ENCODE measurements around the gene POLD3.
A peak's percentile ranks its signal among the peaks of the same experiment; 100 is the strongest.

POLD3 gene, protein sequence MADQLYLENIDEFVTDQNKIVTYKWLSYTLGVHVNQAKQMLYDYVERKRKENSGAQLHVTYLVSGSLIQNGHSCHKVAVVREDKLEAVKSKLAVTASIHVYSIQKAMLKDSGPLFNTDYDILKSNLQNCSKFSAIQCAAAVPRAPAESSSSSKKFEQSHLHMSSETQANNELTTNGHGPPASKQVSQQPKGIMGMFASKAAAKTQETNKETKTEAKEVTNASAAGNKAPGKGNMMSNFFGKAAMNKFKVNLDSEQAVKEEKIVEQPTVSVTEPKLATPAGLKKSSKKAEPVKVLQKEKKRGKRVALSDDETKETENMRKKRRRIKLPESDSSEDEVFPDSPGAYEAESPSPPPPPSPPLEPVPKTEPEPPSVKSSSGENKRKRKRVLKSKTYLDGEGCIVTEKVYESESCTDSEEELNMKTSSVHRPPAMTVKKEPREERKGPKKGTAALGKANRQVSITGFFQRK

DNA sequence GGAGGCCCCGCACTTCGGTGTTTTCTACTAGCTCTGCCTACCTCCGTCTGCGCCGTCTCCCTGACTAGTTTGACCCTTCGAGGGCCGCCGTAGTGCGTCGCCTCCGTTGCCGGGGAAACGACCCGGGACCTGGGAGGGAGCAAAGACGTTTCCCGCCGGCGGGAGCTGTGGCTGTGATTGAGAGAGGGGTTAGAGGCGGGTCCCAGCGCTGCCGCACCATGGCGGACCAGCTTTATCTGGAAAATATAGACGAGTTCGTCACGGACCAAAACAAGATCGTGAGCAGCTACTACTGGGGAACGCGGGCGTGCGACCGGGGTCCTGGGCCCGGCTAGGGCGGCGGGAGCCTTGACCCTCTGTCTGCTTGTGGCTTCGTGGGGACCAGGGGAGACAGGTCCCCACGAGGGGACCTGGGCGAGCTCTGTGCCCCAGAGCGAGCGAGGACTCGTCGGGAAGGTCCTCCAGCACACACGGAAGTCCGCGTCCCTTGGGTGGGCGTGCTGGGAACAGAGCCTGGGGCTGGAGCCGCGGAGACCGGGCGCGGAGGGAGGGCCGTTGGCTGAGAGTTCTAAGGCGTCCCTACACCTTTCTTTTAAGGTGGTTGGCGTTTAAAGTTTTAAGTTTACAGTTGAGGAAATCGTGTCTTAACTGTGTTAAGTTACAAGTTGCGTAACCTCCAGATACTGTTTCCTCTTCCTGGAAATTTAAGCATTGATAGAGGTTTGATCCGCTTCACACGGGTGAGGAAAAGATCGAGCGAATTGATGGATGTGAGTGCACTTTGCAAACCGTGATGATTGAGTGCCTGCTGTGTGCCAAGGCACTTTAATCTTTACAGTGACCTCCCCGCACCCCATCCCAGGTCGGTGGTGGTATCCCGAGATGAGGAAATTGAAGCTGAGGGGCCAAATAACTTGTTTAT is at the start of gene POLD3:
Gene POLD3 (plus strand): TSS at position 142 of the 922 bp plus-strand sequence. CDS start 77 bp downstream, at position 219.
- DNase-seq (ENCODE audit: low read depth in 2 of 2): peak; percentile 87 to 94

DNA sequence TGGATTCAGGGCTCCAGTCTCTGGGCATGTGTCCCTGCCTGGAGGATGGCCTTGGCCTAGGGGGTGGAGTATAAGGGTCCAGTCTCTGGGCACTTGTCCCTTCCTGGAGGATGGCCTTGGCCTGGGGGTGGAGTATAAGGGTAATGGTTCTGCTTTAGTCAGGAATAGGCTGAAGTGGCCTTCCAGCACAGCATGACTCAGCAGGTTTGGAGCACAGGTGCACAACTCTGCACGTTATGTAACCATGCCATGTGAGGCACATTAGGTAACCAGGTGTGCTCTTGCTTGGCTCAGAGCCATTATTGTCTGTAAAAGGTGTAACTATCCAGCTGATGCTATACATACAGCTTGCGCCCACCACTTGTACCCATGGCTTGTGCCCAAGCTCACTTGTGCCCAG is 48.4 kb upstream of the POLD3 start:
- DNase-seq (ENCODE audit: low read depth in 2 of 2): no peak

DNA sequence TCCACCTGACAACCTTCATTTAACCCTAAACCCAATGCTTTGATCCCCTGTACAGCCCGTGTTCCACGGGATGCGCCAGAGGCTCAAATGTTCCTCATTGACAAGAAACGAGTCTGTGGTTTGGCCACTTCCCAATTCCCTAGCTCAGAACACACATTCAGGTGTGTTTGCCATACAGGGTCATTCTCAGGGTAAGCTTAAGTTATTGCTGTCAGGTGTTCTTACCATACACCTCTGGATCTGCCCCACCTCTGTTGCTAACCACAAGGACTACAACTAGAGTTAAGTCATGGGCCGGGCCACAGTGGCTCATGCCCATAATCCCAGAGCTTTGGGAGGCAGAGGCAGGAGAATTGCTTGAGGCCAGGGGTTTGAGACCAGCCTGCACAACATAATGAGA is 45.6 kb upstream of the POLD3 start:
- DNase-seq (ENCODE audit: low read depth in 2 of 2): no peak

DNA sequence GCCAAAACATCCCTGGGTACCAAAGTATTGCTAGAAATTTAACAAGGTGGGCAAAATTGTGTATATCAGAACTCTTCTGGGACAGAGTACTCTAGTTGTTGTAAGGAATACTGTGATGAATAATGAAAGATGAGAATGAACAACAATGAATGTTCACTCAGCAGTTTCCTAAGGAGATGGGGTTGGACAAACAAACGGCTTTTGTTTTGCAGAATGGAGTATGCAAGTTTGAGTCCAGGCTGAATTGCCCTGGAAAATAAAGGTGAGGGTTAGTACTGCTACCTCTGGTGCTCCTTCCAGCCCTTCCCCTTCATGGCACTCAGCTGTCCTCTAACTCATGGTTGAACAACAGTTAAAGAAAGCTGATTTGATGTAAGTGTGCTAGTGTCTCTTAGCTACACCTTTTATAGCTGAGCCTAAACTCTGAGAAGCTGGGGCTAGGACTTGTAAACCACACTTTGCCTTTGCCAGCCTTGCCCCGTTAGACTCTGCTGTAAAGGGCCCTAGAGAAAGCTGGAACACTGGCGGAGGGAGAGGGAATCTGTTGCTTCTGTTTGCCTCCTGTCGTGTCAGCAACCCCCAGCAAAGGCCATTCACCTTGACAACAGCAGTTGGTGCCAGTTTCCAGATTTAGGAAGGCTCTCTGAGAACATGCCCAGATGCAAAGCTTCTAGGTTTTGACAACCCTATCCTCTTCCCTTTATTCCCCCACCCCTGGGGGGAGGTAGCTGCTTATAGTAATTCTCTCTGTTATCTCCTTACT is 41.2 kb upstream of the POLD3 start:
- no peak for DNase-seq (ENCODE audit: low read depth in 2 of 2)

DNA sequence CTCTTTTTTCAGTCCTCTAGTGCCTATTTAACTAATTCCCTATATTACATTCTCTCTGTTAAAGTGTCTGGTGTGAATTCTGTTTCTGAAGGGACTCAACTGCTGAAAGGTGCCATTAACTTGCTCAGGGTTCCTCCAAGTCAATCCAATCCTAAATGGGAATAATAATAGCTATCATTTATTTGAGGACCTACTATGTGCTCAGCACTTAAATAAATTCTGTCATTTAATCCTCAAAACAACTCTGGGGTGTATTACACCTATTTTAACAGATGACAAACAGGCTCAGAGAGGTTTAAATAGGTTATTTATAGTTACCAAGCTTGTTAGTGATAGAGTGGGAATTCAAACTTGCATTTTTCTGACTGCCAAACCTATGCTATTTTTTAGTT is 40.6 kb upstream of the POLD3 start:
- DNase-seq (ENCODE audit: low read depth in 2 of 2): no peak

DNA sequence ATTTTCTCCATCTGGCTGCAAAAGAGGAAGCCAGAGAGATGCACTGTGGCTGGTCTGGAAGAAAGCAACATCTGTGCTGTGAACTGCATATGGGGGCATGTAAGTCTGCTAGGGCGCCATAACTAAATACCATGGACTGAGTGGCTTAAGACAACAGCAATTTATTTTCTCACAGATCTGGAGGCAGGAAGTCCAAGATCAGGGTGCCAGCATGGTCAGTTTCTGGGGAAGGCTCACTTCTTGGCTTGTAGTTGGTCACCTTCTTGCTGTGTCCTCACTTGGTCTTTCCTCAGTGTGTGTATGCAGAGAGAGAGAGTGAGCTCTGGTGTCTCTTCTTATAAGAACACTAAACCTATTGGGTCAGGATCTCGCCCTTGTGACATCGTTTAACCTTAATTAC is 34.9 kb upstream of the POLD3 start:
- DNase-seq (ENCODE audit: low read depth in 2 of 2): no peak

DNA sequence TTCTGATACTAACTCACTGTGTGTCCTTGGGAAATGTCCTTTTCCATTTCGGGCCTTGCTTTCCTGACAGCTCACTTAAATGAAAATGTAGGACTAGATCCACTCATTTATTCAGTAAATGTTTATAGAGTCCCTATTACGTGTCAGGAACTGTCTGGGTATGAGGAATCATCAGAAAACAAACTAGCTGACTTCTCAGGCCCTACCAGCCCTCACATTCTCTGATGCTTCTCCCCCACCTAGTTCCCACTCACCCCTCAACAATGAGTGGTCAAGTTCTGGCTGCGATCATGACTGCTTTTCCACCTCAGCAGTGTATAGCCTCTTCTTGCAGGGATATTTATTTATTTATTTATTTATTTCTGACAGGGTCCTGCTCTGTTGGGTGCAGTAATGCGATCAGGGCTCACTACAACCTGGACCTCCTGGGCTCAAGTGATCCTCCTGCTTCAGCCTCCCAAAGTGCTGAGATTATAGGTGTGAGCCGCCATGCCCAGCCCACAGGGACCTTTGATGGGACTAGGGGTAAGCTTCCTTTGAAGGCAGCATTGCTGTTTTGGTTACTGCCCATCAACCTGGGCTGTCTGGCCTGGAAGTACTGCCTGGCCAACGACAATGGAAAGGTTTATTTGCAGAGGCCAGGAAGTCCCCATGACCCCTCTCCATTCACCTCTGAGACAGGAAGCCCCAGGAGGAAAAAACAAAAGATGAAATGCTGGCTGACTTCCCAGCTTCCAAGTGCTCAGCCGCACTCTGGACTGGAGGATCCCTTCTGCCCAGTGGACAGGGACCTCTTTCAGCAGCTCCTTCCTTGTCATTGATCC is 33.1 kb upstream of the POLD3 start:
- DNase-seq (ENCODE audit: low read depth in 2 of 2): no peak

DNA sequence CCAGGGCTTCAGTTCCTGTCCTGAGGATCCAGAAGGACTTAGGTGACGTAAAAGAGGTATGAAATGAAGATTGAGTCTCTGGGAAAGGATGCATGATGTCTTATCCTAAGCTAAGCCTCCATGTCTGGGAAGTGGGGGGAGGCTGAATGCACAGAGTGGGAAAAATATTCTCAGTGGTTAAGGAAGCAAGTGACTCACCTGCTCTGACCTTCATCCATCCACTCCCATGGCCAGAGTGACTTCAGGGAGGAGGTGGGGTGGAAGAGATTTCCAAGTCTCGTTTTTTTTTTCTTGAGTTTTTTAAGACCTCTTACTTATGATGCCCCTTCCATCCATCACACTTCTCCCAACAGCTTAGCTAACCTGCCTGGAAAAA is 32.5 kb upstream of the POLD3 start:
- DNase-seq (ENCODE audit: low read depth in 2 of 2): no peak

DNA sequence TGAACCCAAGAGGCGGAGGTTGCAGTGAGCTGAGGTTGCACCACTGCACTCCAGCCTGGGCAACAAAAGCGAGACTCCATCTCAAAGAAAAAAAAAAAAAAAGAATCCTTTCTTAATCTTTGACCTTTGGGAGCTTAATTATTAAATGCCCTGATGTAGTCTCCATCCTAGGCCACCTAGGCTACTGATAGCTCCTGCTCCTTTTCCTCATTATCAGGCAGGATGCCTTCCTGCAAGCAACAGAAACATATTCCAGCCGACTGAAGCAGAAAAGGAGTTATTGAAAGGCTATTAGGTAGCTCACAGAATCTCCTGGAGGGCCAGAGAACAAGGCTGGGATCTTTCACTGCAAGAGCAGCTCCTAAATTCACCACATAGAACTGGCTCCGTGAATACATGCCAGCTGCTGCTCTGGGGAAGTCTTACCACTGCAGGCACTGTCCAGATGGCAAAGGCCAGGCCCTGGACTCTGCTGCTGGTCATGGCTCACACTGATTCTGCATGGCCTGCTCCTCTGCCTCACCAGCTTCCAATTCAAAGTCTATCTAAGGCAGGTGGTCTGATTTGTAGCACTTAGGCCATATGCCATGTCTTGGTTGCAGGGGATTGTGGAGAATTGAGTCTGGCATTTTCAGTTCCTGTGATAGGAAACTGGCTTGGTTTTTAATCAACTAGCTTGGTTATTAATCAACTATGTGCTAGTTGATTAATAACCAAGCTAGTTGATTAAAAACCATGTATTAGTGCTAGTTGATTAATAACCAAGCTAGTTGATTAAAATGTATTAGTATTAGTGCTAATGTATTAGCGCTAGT is 26.0 kb upstream of the POLD3 start:
- no peak for DNase-seq (ENCODE audit: low read depth in 2 of 2)

DNA sequence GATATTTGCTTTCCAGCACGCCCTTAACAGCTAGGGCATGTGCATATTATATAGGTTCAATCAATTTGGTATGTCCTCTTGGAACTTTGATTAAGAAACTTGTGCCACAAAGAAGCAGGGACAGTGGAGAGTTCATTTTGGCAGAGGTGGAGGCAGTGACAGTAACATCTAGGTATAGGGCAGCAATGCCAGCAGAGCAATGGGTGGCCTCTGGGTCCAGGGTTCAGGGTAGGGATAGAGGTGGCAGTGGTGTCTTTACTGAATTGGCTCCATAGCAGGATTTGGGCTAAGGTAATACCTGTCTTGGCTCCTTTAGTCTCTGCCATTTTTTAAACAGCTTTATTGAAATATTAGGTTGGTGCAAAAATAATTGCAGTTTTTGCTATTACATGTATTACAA is 24.4 kb upstream of the POLD3 start:
- DNase-seq (ENCODE audit: low read depth in 2 of 2): no peak

DNA sequence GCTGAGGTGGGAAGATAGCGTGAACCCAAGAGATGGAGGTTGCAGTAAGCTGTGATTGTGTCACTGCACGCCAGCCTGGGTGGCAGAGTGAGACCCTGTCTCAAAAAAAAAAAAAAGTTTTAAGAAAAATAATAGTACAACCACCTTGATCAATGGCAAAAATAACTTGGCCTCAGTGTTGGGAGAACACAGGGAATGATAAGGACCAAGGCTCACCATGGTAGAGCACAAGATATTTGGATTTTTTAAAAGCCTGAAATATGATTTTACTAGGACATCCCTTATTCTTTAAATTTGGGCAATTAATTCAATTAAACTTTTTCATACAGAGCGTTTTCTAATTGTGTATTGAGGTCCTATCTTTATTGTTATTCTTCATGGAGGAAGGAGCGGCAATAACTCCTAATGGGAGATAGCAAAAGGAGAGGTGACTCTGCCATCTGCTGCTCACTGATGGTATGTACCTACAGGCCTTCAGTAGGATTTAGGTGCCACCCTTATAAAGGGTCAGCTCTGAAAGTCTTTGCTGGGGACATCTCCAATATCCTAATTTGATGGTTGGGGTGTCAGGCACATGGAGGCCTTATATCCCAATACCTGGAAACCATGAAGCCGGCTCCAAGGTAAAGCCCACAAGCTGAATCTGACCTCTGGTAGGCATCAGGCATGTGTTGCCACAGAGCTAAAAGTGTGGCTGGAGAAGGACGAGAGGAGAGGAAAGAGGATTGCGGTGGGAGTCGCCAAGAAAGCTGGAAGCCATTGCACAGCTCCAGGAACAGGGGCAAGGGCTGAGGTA is 21.9 kb upstream of the POLD3 start:
- DNase-seq (ENCODE audit: low read depth in 2 of 2): peak in 1 of 2 experiments; percentile 12

DNA sequence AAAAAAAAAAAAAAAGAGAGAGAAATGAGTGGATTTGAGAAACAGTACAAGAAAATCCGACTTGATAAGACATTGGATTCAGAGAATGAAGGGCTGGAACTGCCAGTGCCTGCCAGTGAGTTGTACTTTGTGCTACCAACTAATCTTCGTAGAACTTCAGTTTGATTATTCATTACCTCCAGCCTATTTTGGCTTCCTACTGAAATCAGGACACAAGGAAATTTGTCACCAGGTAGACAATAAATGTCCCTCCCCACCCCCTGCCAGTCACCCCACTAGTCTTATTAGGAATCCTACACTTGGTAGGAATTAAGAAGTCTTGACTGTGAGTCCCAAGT is 21.4 kb upstream of the POLD3 start:
- DNase-seq (ENCODE audit: low read depth in 2 of 2): no peak

DNA sequence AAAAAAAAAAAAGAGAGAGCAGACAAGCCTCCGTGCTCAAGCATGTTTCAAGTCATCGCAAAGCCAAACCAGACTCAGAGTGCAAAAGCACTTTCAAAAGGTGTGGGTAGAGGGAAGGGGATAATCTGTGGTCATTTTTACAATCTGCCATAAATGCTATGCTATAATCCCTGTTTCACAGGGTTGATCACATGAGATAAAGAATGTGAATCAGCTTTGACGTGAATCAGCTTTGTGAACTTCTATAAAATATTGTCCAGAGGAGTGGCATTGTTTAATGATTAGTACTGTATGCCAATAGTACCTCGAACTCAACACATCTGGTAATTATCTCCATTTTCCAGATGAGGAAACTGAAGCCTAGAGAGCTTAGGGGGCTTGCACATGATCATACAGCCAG is 20.0 kb upstream of the POLD3 start:
- DNase-seq (ENCODE audit: low read depth in 2 of 2): no peak

DNA sequence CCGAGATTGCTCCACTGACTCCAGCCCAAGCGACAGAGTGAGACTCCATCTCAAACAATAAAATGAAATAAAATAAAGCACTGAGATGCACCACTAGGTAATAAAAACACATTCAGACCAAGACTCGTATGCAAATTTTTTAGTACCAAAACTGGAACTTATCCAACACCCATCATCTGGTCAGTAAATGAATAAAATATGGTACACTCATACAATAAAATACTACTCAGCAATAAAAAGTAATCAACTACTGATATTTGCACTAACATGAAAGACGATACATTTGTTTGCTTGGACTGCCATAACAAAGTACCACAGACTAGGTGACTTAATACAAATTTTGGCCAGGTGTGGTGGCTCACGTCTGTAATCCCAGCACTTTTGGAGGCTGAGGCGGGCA is 17.8 kb upstream of the POLD3 start:
- DNase-seq (ENCODE audit: low read depth in 2 of 2): no peak

DNA sequence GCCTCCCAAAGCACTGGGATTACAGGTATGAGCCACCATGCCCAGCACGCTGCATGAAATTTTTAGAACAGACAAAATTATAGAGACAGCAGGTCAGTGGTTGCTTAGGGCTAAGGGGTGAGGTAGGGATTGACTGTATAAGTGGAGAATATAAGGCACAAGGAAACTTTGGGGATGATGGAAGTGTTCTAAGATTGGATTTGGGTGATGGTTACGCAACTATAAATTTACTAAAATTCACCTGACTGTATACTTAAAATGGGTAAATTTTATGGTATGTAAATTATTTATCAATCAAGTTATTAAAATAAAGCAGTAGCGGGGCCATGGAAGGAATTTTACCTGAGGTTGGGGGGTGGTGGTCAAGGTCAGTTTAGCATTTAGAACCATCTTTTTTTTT is 16.4 kb upstream of the POLD3 start:
- no peak for DNase-seq (ENCODE audit: low read depth in 2 of 2)

DNA sequence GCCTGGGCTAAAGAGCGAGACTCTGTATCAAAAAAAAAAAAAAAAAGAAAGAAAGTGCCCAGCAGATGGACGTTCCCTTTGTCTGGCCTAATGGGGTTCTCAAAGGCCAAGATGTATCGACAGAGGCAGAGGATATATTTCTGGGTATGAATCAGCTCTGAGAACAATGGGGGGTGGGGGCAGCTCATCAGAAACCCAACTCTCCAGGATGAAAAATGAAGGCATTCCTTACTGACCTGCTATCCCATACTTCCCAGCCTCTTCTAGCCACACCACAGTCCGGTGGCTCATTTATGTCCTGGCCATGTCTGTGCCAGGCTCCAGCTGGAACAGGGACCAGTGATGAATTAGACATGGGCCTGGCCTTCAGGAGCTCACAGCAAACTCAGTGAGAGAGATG is 15.2 kb upstream of the POLD3 start:
- no peak for DNase-seq (ENCODE audit: low read depth in 2 of 2)

DNA sequence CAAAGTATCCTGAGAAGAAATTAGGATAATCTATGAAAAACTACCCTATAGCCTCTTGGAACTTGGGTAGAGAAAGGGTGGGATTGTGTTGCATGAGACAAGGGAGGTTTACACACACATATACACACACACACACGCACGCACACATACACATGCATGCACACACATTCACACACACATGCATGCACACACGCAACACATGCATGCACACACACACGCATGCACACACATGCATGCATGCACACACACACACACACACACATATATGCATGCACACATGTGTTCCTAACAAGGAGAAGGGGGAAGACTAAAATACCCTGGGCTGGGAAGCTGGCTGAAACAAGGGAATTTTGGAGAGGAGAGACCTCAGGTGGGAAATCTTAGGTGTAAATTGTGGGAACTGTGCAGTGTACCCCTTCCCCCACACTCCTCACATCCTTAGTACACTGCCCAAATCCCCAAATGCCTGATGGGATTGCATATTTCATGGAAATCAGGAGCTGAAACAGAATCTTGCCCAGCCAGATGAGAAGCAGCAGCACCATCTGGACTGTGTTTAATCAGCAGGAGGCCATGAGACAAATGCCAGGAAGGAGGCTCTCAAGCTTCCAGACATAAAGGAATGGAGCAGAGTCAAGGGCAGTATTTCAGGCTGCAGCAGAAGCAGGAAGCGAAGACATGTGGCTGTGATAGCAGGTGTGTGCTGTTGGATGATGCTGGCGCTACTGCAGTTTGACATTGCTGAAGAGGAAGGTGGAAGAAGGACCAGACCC is 14.6 kb upstream of the POLD3 start:
- no peak for DNase-seq (ENCODE audit: low read depth in 2 of 2)

DNA sequence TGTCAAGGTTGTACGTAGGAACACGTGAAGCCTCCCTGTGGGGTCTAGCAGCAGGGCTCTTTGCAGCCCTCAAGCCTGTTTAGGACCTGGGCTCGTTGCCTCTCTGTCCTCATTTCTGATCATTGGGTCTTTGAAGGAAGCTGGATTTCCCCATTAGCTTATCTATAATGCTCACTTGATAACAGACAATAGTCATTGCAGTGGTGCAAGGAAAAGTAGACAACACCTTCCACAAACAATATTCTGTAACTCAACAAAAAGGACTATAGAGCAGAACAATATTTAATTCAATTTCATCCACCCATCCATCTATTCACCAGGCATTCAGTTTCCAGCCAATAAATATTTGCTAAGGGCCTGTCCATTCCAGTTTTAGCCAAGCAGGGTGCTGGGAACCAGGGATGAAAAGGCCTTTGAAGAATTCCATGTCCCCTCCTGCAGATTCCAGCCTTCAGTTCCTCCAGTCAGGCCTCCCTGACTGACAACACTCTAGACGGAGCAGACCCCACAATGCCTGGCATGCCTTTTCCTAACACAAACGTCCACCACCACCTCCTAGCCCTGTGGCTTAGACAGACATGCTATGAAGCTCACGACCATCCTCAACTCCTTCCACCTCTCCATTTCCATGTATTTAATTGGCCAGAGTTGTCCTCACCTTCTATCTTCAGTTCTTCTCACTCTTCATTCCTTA is 12.7 kb upstream of the POLD3 start:
- DNase-seq (ENCODE audit: low read depth in 2 of 2): no peak

All from stimulated activated CD4-positive, alpha-beta T cell treated with anti-CD3 and anti-CD28 coated beads, Interleukin-12 subunit alpha, Interleukin-12 subunit beta, amount 100 ng/mL, for 24 hours (primary cell).